Upper lobe of left lung (tissue), 4 donors: ENCODE results near the gene FAM3B.

Experiments used
- CTCF ChIP-seq, 6 experiments: fragments of 450-650 bp in 4 of 6; fragments of 200-600 bp in 2 of 6; sonication (generic) in 2 of 6; IDR thresholded peaks; one replicate each; pipeline ENCODE4 v1.5.1; 2016 to 2019; ENCODE audit warnings: antibody characterized with exemption in 6 of 6
- POLR2A ChIP-seq, 4 donors: fragments of 450-650 bp; IDR thresholded peaks; one replicate each; pipeline ENCODE4 v1.5.1; 2016 to 2017; ENCODE audit warnings: antibody characterized with exemption in 4 of 4, mild to moderate bottlenecking in 2 of 4
- POLR2AphosphoS5 ChIP-seq, 2 donors: sonication (generic); formaldehyde crosslinking; IDR thresholded peaks; one replicate each; pipeline ENCODE4 v1.5.1; 2017; ENCODE audit warnings: antibody characterized with exemption in 2 of 2

- TF ChIP-seq CTCF (IDR thresholded peaks at IDR 0.05): no peak
- no peak for TF ChIP-seq POLR2A (IDR thresholded peaks at IDR 0.05)
- TF ChIP-seq POLR2AphosphoS5 (IDR thresholded peaks at IDR 0.05): no peak
Observed at GRCh38 chr21:41367945-41368734, 51.5 kb downstream of the FAM3B start.
